ENCODE results near the gene UBE2J1.

DNA sequence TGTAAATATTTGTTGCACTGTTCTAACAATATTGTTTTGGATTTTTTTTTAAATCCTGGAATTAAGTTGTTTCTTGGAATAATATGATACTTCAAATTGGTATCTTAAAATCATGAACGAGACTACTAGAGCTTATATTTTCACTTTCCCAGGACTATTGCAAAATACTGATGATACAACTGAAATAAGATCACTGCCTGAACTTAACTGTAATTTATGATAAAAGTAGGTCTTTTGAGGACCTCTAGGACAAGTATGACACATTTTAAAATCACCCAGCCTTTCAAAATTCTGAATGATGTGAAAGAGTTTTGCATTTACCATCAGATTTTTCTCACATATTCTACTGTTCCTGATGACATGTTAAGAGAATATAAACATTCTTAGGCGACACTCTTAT, 8.6 kb upstream of the UBE2J1 start:
- TF ChIP-seq, protein P1, sequence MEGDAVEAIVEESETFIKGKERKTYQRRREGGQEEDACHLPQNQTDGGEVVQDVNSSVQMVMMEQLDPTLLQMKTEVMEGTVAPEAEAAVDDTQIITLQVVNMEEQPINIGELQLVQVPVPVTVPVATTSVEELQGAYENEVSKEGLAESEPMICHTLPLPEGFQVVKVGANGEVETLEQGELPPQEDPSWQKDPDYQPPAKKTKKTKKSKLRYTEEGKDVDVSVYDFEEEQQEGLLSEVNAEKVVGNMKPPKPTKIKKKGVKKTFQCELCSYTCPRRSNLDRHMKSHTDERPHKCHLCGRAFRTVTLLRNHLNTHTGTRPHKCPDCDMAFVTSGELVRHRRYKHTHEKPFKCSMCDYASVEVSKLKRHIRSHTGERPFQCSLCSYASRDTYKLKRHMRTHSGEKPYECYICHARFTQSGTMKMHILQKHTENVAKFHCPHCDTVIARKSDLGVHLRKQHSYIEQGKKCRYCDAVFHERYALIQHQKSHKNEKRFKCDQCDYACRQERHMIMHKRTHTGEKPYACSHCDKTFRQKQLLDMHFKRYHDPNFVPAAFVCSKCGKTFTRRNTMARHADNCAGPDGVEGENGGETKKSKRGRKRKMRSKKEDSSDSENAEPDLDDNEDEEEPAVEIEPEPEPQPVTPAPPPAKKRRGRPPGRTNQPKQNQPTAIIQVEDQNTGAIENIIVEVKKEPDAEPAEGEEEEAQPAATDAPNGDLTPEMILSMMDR (IDR thresholded peaks at IDR 0.05 in 2 of 3, conservative IDR thresholded peaks at IDR 0.05 in 1 of 3; ENCODE audit: borderline replicate concordance in 1 of 3, insufficient read depth in 1 of 3, low read depth in 2 of 3, low read length in 2 of 3), result no peak
- no peak for TF ChIP-seq YY1 (IDR thresholded peaks at IDR 0.05; ENCODE audit: extremely low read depth, insufficient replicate concordance, low read depth, low read length)
- TF ChIP-seq, protein P2, sequence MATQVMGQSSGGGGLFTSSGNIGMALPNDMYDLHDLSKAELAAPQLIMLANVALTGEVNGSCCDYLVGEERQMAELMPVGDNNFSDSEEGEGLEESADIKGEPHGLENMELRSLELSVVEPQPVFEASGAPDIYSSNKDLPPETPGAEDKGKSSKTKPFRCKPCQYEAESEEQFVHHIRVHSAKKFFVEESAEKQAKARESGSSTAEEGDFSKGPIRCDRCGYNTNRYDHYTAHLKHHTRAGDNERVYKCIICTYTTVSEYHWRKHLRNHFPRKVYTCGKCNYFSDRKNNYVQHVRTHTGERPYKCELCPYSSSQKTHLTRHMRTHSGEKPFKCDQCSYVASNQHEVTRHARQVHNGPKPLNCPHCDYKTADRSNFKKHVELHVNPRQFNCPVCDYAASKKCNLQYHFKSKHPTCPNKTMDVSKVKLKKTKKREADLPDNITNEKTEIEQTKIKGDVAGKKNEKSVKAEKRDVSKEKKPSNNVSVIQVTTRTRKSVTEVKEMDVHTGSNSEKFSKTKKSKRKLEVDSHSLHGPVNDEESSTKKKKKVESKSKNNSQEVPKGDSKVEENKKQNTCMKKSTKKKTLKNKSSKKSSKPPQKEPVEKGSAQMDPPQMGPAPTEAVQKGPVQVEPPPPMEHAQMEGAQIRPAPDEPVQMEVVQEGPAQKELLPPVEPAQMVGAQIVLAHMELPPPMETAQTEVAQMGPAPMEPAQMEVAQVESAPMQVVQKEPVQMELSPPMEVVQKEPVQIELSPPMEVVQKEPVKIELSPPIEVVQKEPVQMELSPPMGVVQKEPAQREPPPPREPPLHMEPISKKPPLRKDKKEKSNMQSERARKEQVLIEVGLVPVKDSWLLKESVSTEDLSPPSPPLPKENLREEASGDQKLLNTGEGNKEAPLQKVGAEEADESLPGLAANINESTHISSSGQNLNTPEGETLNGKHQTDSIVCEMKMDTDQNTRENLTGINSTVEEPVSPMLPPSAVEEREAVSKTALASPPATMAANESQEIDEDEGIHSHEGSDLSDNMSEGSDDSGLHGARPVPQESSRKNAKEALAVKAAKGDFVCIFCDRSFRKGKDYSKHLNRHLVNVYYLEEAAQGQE (IDR thresholded peaks at IDR 0.05; ENCODE audit: low read depth), result no peak
- TF ChIP-seq, protein P3, sequence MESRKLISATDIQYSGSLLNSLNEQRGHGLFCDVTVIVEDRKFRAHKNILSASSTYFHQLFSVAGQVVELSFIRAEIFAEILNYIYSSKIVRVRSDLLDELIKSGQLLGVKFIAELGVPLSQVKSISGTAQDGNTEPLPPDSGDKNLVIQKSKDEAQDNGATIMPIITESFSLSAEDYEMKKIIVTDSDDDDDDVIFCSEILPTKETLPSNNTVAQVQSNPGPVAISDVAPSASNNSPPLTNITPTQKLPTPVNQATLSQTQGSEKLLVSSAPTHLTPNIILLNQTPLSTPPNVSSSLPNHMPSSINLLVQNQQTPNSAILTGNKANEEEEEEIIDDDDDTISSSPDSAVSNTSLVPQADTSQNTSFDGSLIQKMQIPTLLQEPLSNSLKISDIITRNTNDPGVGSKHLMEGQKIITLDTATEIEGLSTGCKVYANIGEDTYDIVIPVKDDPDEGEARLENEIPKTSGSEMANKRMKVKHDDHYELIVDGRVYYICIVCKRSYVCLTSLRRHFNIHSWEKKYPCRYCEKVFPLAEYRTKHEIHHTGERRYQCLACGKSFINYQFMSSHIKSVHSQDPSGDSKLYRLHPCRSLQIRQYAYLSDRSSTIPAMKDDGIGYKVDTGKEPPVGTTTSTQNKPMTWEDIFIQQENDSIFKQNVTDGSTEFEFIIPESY (IDR thresholded peaks at IDR 0.05; ENCODE audit: extremely low read depth, insufficient replicate concordance, low read length), result no peak
- TF ChIP-seq POLR2A (IDR thresholded peaks at IDR 0.05; ENCODE audit: borderline replicate concordance, extremely low read depth, insufficient read depth, insufficient read length), result no peak
- no peak for TF ChIP-seq SRF (IDR thresholded peaks at IDR 0.05; ENCODE audit: low read depth)
